Stimulated activated CD4-positive, alpha-beta T cell treated with anti-CD3 and anti-CD28 coated beads, Interleukin-2, amount 100 ng/mL, for 4 hours (primary cell): ENCODE data around the gene DSC1.

Source experiments
- DNase-seq: peaks from one replicate; pipeline ENCODE4 v3.0.0-alpha.2; 2020; ENCODE audit warnings: low read depth

DSC1 gene

DNA sequence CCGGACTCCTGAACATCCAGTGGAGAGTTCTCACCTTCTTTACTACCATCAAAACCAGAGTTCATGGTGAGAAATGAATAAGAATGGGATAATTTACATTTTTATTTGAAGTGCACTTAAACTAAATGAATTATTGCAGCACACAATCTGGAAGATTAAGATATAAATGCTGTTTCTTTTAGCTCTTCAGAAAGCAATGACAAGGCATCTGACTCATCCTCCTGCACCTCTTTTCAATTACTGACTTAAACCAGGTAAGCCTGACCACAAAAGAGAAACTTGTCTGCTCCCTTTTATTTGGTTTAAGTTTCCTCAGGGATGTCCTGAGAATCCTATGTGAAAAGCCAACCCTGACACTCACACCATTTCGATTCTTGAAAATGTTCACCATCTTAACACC is 59.7 kb downstream of the DSC1 start:
- no peak for DNase-seq

DNA sequence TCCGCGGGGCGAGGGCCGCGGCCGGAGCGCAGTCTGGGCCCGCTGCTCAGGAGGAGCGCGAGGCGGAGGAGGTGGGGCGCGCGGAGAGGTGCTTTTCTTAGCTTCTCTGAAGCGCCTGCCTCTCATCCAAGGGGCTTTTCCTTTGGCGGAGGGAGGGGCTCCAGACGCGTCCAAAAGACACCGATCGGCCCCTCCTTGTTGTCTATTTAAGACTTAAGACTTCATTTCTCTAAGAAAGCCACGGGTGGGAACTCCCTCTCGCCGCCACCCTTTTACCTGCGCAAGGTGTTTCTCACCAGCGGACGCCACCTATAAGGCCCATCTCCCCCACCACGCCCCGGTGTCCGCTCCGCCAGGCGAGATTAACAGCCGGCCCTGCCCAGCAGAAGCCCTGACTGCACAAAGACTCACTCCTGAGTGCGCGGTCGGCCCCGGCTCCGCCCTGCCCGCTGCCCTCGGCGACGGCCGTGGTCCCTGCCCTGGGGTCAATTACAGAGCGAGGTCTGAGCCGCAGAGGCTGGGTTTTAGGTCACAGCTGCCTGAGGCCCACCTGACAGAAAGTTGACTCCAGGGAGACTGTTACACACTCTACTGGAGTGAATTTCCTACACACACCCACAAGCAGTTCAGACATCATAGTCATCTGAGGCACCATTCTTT is 60.5 kb downstream of the DSC1 start, which contains the start of gene DSC2:
DSC2 (minus strand) TSS at position 397 of the 660 bp plus-strand sequence. CDS start 450 bp downstream, outside the sequence.
- no peak for DNase-seq

DNA sequence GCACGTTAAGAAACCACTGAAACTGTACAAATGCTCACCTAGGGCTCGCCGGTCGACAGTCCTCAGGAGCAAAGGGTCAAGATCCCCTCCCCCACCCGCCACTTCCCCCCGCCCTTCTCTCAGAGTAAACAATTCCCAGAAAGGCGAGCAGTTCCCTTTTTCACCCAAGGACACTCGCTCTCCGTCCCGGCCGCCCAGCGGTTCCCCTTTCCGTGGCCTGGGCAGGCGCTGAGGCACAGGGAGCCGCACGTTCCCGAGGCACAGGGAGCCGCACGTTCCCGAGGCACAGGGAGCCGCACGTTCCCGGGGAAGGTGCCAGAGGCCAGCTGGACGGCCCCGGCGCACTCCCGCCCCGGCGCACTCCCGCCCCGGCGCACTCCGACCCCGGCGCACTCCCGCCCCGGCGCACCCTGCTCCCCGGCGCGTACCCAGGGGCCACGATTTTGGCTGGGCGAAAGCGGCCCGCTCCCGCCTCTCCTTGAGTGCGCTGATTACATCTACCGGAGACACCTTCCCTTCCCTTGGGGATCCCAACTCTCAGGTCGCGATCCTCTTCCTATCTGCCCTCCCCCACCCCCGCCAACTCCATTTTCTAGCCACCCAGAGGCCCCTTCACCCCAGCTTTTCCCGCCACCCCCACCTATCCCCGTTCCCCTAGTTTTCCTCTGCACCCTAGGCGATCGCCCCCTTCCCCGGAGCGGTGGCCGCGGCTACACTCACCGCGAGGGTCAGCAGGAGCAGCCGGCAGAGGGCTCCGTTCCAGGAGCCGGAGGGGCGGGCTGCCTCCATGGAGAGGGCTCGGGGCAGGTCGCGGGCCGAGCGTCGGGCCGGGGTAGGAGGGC is 61.3 kb downstream of the DSC1 start:
- DNase-seq = no peak

DNA sequence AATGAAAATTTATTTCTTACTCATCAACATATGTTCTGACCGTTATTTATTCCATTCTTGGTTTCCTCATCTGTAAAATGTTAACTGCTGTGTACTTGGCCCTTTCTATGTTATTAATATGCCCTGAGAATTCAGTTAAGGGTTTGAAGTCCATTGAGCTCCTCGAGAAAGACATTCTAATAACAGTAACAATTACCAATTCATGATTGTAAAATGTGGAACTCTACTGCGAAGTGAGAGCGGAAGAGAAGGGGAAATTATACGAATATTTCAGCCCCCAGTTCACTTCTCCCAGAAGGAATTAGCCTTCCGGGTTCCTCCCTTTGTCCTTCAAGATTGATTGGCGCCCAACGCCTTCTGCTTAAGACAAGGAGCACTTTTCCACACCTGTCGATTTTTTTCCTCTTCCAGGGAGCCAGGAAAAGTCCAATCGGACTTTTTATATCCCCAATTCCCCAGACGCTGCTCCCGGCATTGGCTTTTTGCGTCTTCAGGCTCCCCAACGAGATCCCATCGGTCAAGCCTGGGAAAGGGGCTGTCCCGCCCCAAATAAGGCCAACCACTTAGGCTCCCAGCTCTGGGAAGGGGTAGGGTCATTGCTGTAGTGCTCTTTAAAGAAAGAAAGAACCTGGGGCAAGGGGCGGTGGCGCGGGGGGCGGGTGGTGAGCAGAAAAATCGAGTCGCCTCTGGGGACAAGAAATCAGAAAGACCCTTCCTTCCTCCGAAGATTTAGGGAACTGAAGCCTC is 62.0 kb downstream of the DSC1 start:
- DNase-seq = no peak

DNA sequence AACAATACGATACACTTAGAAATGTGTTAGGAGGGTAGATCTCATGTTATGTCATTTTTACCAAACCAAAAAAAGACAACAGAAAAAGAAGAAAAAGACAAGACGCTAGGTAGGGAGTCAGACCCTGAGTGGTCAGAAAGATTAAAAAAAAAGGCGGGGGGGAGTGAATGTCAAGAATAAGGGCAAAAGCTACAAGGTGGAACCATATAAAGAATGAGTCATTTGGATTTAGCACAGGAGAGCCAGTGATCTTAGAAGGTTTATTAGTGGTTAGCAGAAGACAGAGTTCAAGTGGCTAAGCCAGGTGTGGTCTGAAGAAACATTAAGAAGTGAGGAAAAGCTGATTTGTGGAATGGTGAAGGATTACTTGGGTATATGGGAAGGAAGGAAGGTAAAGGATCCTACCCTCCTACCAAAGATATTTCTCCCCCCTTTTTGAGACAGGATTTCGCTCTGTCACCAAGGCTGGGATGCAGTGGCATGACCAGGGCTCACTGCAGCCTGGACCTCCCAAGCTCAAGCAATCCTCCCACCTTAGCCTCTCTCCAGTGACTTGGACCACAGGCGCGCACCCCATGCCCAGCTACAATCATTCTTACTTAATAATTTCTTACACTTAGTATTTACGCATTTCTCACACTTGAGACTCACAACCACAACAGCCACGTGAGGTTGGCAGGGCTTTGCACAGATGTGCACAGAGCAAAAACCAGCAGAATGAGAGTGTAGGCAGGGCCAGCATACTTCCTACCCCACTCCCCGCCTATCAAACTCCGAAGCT is 63.0 kb downstream of the DSC1 start:
- no peak for DNase-seq

DNA sequence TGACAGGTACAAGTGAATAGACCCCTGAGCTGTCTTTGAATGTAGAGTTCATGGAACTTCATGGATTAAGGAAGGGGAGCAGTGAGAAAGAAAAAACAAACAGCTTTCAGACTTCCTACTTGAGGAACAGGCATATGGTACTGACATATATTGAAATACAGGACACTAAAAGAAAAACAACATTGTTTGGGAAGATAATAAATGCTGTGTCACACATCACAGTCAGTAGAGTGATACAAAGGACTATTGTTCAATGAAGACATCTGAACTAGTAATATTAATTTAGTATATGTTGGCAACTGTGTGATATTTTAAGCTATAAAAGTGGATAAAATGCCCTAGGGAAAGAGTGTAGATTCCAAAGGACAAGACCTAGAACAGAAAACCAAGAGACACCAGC is 63.8 kb downstream of the DSC1 start:
- DNase-seq = no peak

DNA sequence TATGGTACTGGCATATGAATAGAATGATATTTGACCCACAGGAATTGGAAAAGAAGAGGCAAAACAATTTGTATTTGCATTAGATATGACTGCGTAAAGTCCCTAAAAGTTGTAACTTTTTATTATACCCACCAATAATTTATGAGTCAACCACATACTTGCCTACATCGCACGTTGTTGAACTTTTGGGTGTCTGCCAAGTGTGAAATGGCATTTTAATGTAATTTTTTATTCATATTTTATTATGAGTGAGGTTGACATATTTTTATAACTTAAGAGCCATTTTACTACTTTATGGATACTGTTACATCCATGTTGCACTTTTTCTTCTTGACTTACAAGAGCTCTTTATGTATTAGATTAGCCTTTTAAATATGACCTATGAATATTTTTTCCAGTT is 65.0 kb downstream of the DSC1 start:
- DNase-seq = no peak

DNA sequence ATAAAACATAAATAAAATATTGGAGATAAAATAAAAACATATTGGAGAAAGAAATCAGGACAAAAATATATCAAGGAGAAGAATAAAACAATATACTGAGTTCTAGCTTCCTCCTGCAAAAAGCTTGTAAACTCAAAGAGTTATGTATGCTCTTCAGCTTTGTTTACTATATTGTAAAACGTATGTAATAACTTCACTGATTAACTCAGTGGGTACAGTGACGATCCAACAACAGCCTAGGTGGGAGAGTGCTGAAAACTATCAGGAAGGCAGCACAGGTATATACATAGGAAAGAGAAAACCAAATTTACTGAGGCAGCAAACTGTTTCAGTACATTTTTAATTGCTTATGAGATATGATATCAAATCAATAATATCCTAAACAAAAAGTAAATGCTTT is 68.8 kb downstream of the DSC1 start:
- no peak for DNase-seq

DNA sequence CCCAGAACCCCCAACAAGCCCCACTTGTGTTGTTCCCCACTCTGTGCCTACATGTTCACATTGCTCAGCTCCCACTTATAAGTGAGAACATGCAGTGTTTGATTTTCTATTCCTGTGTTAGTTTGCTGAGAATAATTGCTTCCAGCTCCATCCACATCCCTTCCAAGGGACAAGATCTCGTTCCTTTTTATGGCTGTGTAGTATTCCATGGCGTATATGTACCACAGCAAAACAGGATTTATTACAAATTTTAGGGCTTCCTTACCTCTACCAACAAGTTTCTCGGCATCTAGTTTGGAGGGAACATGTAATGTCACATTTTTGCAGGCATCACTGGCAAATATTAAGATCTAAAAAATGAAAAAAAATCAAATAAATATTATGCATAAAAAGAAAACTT is 69.4 kb downstream of the DSC1 start:
- DNase-seq = no peak

DNA sequence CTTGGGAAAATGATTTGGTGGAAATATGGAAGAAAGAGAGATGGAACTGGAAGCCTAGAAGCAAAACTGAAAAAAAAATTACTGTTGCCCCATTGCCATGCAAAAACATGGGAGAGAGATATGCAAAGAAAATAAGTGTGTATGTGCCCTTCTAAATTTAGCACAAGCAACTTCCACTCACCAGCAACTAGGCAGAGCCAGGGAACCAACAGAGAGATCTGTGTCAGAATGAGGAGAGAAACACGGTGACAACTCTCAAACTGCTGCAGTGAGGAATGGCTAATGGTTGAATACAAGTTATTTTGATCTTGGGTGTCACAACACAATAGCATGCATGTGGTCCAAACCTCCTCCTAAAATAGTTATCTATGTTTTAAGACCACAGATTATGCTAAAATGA is 71.3 kb downstream of the DSC1 start:
- DNase-seq = no peak

DNA sequence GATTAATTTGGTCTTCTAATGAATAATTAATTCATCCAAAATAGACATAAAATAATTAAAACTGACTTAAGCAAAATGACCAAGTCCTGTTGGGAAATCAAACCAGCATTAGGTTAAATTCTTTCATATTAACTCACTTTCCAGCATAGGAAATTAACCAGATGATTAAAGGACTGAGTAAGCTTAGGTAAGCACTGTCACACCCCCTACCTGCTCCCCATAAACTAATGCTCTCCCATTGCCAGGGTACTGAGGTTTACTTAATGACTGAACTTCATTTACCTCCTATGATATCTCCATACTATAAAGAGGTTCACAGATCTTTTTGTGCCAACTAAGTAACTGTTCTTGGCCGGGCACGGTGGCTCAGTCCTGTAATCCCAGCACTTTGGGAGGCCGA is 74.1 kb downstream of the DSC1 start:
- DNase-seq = no peak

DNA sequence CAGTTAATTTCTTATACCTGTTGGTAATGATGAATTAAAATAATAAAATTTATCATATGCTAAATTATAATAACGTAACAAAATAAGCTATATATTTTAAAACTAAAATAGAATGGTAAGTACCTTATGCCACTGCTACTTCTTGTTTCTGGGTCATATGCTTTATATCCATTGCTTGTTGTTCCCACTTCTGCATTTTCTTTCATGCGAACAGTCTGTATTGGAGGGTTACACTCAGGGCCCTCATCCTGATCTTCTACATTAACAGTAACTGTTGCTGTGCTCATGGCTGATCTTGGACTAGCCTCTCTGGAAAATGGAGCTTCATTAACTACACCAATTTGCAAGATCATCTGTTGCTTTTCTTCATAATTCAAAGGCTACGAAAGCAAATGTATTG is 82.7 kb downstream of the DSC1 start:
- no peak for DNase-seq
